Activated T-cell treated with anti-CD3 and anti-CD28 coated beads for 24 hours (primary cell): ENCODE results near the gene EBF3.

Experiments used
- DNase-seq: peaks from one replicate; pipeline ENCODE4 v3.0.0-alpha.2; 2020; ENCODE audit warnings: low read depth

Gene EBF3

GRCh38 chr10:129796710-129797420 lies 167.2 kb downstream of the EBF3 start:
- DNase-seq = no peak

GRCh38 chr10:129793996-129794395 lies 170.1 kb downstream of the EBF3 start:
- DNase-seq = no peak

- no peak for DNase-seq
These were observed 170.6 kb downstream of the EBF3 start for GRCh38 chr10:129793479-129793878.

DNA sequence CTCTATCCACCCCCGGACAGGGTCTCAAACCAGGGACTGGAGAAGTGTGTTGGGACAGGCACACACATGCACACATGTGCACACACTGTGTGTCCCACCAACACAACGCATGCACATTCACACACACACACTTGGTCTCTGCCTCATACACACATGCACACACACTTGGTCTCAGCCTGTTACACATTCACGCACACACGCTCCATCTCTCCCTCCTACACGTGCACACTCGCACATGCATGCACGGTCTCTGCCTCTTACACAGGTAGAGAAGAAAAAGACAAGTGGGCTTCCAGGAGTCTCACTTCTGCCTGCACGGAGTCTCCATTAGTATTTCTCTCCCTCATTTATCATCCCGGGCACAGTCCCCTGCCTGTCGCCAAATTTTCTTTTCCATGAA lies 171.2 kb downstream of the EBF3 start:
- DNase-seq = no peak

DNA sequence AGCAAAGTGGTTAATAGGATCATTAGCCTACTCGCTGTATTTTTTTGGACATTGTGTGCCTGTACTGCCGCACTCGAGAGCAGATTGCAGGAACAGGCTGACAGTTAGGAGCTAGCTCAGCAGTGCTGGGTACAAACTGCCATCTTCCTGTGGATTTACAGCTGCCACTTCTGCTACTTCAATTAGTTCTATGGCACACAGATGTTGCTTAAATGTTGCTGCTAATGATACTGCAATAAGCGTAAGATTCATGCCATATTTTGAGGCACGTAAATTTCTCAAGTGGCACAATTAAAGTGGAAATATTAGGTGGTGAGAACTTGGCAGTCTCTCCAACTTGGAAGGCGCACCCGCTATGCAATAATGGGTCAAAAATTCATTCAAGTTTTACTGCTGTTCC lies 171.9 kb downstream of the EBF3 start:
- DNase-seq = no peak

DNA sequence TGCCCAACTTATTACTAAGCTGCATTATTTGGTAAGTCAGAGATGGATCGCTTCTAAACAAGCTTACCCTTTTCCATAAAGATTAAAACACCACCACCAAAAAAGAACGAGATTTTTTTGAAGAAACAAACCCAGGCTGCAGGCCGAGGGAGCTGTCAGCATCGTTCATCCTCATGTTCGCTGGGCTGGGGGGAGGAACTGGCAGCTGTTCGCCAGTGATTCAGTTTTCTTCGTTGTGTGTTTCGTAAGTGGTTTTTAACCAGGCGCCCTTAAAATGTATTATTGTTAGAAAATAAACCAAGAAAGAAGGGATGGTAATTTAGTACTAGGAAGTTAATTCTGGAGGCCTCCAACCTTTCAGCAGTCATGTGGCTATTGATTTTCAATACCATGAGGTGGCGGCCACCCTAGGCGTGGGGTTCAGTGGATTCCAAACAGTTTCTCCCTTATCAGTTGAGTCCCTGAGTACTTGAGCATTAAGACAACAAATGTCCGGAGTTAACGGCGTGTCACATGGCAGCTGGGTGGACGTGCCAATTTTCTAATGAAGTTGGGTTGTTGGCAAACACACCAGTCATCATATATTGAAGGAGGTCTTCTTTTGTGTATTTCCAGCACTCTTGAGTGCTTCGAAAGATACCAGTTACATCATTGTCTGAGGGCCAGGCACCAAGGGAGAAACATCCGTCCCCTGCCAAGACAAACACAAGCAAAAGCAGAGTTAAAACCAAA lies 173.2 kb downstream of the EBF3 start:
- DNase-seq = no peak

GRCh38 chr10:129788215-129788614 lies 175.9 kb downstream of the EBF3 start:
- no peak for DNase-seq

DNA sequence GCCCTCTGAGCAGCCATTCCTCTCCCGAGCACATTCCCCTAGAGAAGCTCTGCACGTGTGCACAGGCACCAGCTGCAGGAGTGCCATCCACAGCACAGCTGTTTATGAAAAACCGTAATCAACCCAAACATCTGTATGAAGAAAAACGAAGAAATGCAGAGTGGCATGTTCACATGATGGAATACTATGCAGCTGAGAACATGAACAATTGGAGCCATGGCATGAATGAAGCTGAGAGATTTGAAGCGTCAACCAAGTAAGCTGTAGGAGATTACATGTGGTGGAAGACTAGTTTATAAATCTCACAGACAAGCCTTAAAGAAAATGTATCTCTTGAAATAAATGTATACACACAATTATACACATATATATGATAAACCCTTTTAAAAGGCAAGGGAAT lies 176.5 kb downstream of the EBF3 start:
- DNase-seq = no peak

GRCh38 chr10:129786216-129786615 lies 177.9 kb downstream of the EBF3 start:
- DNase-seq = no peak

- DNase-seq = no peak
These were observed 178.5 kb downstream of the EBF3 start for GRCh38 chr10:129785536-129785981.
